ENCODE results near the gene CRLF2.
"Not testable (repeated sequence)": the region's sequence is repeated elsewhere in the genome, so short reads cannot be mapped to it uniquely, and the experiment has no call there.

The CRLF2 gene

DNA sequence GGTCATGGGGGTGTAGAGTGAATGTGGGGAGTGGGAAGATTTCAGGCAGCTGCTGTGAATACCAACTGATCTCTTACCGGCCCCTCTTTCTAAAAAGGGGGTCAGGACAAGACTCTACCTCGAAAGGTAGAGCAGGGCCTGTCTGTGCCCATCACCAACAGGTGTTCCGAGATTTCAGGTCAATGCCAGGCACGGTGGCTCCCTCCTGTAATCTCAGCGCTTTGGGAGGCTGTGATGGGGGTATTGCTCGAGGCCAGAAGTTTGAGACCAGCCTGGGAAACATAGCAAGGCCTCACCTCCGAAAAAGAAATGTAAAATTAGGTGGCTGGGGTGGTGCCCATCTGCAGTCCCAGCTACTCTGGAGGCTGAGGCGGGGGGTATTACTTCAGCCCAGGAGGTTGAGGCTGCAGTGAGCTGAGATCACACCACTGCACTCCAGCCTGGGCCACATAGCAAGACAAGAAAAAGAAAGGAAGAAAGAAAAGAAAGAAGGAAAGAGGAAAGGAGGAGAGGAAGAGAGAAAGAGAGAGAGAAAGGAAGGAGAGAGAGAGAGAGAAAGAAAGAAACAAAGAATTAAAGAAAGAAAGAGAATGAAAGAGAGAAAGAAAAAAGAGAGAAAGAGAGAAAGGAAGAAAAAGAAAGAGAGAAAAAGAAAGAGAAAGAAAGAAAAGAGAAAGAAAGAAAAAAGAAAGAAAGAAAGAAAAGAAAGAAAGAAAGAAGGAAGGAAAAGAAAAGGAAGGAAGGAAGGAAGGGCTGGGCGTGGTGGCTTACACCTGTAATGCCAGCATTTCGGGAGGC, 50.1 kb downstream of the CRLF2 start:
- Histone ChIP-seq H3K4me3 (ENCODE audit: severe bottlenecking) (no peak overlapping the region), H3K27me3 (ENCODE audit: insufficient read depth, poor library complexity, severe bottlenecking) (no peaks in the 10 kb centered on the region), H3K4me1 (ENCODE audit: insufficient read depth, poor library complexity, severe bottlenecking) (no peaks in the 10 kb centered on the region), H3K9me3 (ENCODE audit: severe bottlenecking) (peaks cover 6% of the 10 kb centered on the region), H3K27ac (ENCODE audit: poor library complexity, severe bottlenecking) (no peak overlapping the region), H3K36me3 (ENCODE audit: low read depth) (no peaks in the 10 kb centered on the region)
- TF ChIP-seq, protein P1, sequence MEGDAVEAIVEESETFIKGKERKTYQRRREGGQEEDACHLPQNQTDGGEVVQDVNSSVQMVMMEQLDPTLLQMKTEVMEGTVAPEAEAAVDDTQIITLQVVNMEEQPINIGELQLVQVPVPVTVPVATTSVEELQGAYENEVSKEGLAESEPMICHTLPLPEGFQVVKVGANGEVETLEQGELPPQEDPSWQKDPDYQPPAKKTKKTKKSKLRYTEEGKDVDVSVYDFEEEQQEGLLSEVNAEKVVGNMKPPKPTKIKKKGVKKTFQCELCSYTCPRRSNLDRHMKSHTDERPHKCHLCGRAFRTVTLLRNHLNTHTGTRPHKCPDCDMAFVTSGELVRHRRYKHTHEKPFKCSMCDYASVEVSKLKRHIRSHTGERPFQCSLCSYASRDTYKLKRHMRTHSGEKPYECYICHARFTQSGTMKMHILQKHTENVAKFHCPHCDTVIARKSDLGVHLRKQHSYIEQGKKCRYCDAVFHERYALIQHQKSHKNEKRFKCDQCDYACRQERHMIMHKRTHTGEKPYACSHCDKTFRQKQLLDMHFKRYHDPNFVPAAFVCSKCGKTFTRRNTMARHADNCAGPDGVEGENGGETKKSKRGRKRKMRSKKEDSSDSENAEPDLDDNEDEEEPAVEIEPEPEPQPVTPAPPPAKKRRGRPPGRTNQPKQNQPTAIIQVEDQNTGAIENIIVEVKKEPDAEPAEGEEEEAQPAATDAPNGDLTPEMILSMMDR (IDR thresholded peaks at IDR 0.05; ENCODE audit: poor library complexity, severe bottlenecking): no peak
- DNase-seq (ENCODE audit: low spot score) (no peak), ATAC-seq (ENCODE audit: low read depth) (no peak)

DNA sequence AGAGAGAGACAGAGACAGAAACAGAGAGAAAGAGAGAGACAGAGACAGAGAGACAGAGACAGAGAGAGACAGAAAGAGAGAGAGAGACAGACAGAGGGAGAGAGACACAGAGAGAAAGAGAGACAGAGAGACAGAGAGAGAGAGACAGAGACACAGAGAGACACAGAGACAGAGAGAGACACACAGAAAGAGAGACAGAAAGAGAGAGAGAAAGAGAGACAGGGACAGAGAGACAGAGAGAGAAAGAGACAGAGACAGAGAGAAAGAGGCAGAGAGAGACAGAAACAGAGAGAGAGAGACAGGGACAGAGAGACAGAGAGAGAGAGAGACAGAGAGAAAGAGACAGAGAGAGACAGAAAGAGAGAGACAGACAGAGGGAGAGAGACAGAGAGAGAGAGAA, 52.9 kb downstream of the CRLF2 start:
- TF ChIP-seq, protein P1 (IDR thresholded peaks at IDR 0.05; ENCODE audit: poor library complexity, severe bottlenecking): no peak
- no peak for ATAC-seq (ENCODE audit: low read depth)
- no peaks in the 10 kb centered on the region for H3K27me3 ChIP-seq (ENCODE audit: insufficient read depth, poor library complexity, severe bottlenecking)

DNA sequence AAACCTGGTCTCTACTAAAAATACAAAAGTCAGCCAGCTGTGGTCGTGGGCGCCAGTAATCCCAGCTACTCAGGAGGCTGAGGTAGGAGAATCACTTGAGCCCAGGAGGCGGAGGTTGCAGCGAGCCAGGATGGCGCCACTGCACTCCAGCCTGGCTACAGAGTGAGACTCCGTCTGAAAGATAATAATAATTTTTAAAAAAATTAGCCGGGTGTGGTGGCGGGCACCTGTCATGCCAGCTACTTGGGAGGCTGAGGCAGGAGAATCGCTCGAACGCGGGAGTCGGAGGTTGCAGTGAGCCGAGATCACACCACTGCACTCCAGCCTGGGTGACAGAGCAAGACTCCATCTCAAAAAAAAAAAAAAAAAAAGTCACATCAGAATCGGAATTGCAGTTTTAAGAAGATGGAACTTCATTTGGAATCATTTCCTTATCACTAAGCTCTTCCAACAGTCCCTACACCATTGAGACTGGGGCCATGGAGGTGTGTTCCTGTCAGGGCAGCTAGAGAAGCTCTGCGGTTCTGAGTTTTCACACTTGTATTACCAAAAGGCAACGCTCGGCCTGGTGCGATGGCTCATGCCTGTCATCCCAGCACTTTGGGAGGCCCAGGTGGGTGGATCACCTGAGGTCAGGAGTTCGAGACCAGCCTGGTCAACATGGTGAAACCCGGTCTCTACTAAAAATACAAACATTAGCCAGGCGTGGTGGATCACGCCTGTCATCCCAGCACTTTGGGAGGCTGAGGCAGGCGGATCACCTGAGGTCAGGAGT, 55.6 kb downstream of the CRLF2 start:
- H3K4me3 ChIP-seq (ENCODE audit: severe bottlenecking); H3K27me3 ChIP-seq (ENCODE audit: insufficient read depth, poor library complexity, severe bottlenecking); H3K36me3 ChIP-seq (ENCODE audit: low read depth); H3K27ac ChIP-seq (ENCODE audit: poor library complexity, severe bottlenecking); ATAC-seq (ENCODE audit: low read depth); H3K9me3 ChIP-seq (ENCODE audit: severe bottlenecking); H3K4me1 ChIP-seq (ENCODE audit: insufficient read depth, poor library complexity, severe bottlenecking); DNase-seq (ENCODE audit: low spot score): not testable (repeated sequence)

More for the DNA sequence above, 52.9 kb downstream of the CRLF2 start:
- no peak overlapping the region for H3K27ac ChIP-seq (ENCODE audit: poor library complexity, severe bottlenecking)
- H3K9me3 ChIP-seq (ENCODE audit: severe bottlenecking): peaks cover 6% of the 10 kb centered on the region
- H3K4me3 ChIP-seq (ENCODE audit: severe bottlenecking): no peak overlapping the region
- H3K4me1 ChIP-seq (ENCODE audit: insufficient read depth, poor library complexity, severe bottlenecking): no peaks in the 10 kb centered on the region
- no peak for DNase-seq (ENCODE audit: low spot score)
- H3K36me3 ChIP-seq (ENCODE audit: low read depth): no peaks in the 10 kb centered on the region

- Histone ChIP-seq H3K4me3 (ENCODE audit: severe bottlenecking) (no peak overlapping the region), H3K27me3 (ENCODE audit: insufficient read depth, poor library complexity, severe bottlenecking) (no peaks in the 10 kb centered on the region), H3K36me3 (ENCODE audit: low read depth) (no peaks in the 10 kb centered on the region), H3K4me1 (ENCODE audit: insufficient read depth, poor library complexity, severe bottlenecking) (no peaks in the 10 kb centered on the region), H3K9me3 (ENCODE audit: severe bottlenecking) (peaks cover 9% of the 10 kb centered on the region), H3K27ac (ENCODE audit: poor library complexity, severe bottlenecking) (no peak overlapping the region)
- DNase-seq (ENCODE audit: low spot score) (no peak), ATAC-seq (ENCODE audit: low read depth) (peak; percentile 49; the same call in 2 of the 3 replicates)
- TF ChIP-seq, protein P1 (IDR thresholded peaks at IDR 0.05; ENCODE audit: poor library complexity, severe bottlenecking): no peak
Measured at GRCh38 chrX:1153940-1154339, 58.5 kb downstream of the CRLF2 start.

GRCh38 chrX:1152090-1152489, 60.4 kb downstream of the CRLF2 start:
- 0 out of 3 replicates have a peak, but pooled peaks have one; percentile 23 for ATAC-seq (ENCODE audit: low read depth)
- DNase-seq (ENCODE audit: low spot score): no peak
- TF ChIP-seq, protein P1 (IDR thresholded peaks at IDR 0.05; ENCODE audit: poor library complexity, severe bottlenecking): no peak
- Histone ChIP-seq H3K27ac (ENCODE audit: poor library complexity, severe bottlenecking) (no peak overlapping the region), H3K27me3 (ENCODE audit: insufficient read depth, poor library complexity, severe bottlenecking) (no peaks in the 10 kb centered on the region), H3K4me1 (ENCODE audit: insufficient read depth, poor library complexity, severe bottlenecking) (no peaks in the 10 kb centered on the region), H3K4me3 (ENCODE audit: severe bottlenecking) (no peak overlapping the region), H3K36me3 (ENCODE audit: low read depth) (no peaks in the 10 kb centered on the region), H3K9me3 (ENCODE audit: severe bottlenecking) (peaks cover 6% of the 10 kb centered on the region)
